Measurements from ENCODE around the gene DPP6. TPM values are rescaled to one million over a fixed set of nuclear protein-coding genes. Genes with fewer than 3 reads are reported as not detected.

Gene DPP6
- total RNA-seq, 1 donor from 2014 or later, result 1.2 TPM

GRCh38 chr7:154217688-154218340 lies 165.6 kb downstream of the DPP6 start:
- TF ChIP-seq CTCF (conservative IDR thresholded peaks at IDR 0.05; ENCODE audit: low read depth, low read length), result no peak
- no peak overlapping the region for H3K4me3 ChIP-seq (ENCODE audit: low read depth, low read length)
- DNase-seq (ENCODE audit: low read depth), result no peak

DNA sequence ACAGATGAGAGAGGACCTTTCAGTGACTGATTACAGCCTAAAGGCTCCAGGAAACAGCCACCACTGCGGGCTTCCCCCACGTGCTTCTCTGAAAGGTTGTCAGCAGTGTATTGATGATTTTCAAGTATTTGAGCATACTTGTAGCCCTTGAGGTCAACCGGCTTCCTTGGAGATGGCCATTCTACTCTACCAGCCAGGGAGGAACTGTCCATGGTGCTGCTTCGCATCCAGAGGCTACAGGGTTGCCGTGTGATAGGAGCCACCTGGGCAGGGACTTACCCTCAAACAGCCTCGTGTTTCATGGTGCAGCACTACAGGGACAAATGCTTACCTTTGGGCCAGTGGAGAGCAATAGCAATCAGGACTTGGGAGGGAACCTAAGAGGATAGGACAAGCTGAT lies 179.5 kb downstream of the DPP6 start:
- DNase-seq (ENCODE audit: low read depth), result no peak
- H3K4me3 ChIP-seq (ENCODE audit: low read depth, low read length), result no peak overlapping the region
- TF ChIP-seq CTCF (conservative IDR thresholded peaks at IDR 0.05; ENCODE audit: low read depth, low read length), result no peak

DNA sequence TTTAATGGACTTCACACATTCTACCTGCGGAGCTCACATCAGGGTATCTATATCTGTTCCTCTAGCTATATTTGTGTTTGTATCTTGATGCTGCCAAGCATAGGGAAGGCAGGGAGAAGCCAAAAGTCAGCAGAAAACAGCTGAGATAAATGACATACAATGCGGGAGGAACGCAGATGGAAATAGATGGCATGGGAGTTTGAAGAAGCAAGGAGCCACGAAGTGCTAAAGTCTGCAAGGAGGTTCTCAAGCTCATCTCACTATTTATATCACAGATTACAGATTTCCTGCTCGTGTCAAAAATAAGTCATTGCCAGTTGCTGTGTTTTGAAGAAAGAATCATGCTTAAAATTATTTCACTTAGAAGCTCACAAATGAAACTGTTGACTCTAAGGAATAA lies 180.5 kb downstream of the DPP6 start:
- no peak for DNase-seq (ENCODE audit: low read depth)
- no peak for TF ChIP-seq CTCF (conservative IDR thresholded peaks at IDR 0.05; ENCODE audit: low read depth, low read length)
- no peak overlapping the region for H3K4me3 ChIP-seq (ENCODE audit: low read depth, low read length)

DNA sequence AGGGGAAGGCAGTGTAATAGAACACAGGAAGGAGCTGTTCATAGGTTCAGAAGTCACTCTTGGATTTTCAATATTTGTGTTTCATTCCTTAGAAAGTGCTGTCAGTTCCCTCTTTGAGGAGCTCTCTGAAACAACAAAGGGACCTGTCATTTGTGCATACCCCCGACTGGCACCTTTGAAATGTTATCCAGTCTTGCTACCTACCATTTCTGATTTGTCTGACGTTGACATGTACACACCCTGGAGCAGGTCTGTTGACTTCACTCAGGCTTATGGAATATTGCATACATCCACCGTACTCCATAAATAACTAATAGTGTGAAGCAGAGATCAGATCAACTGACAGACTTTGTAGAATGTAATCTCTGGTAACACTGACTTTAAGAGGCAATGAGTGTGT lies 189.8 kb downstream of the DPP6 start:
- no peak overlapping the region for H3K4me3 ChIP-seq (ENCODE audit: low read depth, low read length)
- DNase-seq (ENCODE audit: low read depth), result no peak
- TF ChIP-seq CTCF (conservative IDR thresholded peaks at IDR 0.05; ENCODE audit: low read depth, low read length), result no peak

DNA sequence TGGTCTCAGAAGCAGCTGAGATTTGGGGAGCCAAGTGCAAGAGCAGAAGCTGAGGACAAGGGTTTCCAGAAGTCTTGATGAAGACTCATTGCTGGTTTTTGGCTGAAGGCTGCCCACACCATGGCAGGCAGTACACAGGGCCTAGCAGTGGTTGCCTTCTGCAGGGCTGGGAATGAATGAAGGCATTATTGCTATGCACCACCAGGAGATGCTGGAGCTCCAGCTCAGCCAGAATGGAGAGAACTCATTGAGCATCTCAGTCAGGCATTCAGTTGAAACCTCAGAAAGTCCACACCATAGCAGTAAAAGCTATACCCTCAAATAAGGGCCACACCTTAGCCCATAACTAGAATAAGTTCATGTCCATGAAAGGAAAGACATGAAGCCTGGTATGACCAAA lies 190.5 kb downstream of the DPP6 start:
- no peak overlapping the region for H3K4me3 ChIP-seq (ENCODE audit: low read depth, low read length)
- no peak for DNase-seq (ENCODE audit: low read depth)
- TF ChIP-seq CTCF (conservative IDR thresholded peaks at IDR 0.05; ENCODE audit: low read depth, low read length), result no peak

DNA sequence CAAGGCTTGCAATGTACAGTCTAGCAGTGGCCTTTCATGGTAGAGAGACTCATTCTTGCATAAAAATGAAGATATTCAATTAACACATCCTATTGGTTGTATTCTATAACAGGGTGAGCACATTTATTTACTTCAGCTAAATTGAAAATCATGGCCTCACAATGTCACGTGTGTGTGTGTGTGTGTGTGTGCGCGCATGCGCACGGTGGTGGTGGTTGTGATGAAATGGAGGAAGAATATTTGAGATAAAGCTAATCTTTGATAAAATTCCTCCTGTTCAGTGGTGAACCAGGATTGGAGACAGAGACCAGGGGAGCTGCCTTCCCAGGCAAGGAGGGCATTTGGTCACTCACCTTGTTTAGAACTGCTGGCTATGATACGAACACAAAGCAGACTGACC lies 199.8 kb downstream of the DPP6 start:
- no peak overlapping the region for H3K4me3 ChIP-seq (ENCODE audit: low read depth, low read length)
- TF ChIP-seq CTCF (conservative IDR thresholded peaks at IDR 0.05; ENCODE audit: low read depth, low read length), result no peak
- no peak for DNase-seq (ENCODE audit: low read depth)

GRCh38 chr7:154253810-154254209 lies 201.6 kb downstream of the DPP6 start:
- DNase-seq (ENCODE audit: low read depth), result no peak
- no peak overlapping the region for H3K4me3 ChIP-seq (ENCODE audit: low read depth, low read length)
- TF ChIP-seq CTCF (conservative IDR thresholded peaks at IDR 0.05; ENCODE audit: low read depth, low read length), result no peak
